GM12872 (cell line): ENCODE data around the gene WDR4.

Source experiments
- TF ChIP-seq, protein P1 (sequence below): IDR thresholded peaks from 3 replicates; pipeline ENCODE4 v1.5.1; 2011; ENCODE audit warnings: low read depth, mild to moderate bottlenecking, low read length, moderate library complexity; ENCODE audit not compliant: insufficient read depth

WDR4 gene, protein sequence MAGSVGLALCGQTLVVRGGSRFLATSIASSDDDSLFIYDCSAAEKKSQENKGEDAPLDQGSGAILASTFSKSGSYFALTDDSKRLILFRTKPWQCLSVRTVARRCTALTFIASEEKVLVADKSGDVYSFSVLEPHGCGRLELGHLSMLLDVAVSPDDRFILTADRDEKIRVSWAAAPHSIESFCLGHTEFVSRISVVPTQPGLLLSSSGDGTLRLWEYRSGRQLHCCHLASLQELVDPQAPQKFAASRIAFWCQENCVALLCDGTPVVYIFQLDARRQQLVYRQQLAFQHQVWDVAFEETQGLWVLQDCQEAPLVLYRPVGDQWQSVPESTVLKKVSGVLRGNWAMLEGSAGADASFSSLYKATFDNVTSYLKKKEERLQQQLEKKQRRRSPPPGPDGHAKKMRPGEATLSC

DNA sequence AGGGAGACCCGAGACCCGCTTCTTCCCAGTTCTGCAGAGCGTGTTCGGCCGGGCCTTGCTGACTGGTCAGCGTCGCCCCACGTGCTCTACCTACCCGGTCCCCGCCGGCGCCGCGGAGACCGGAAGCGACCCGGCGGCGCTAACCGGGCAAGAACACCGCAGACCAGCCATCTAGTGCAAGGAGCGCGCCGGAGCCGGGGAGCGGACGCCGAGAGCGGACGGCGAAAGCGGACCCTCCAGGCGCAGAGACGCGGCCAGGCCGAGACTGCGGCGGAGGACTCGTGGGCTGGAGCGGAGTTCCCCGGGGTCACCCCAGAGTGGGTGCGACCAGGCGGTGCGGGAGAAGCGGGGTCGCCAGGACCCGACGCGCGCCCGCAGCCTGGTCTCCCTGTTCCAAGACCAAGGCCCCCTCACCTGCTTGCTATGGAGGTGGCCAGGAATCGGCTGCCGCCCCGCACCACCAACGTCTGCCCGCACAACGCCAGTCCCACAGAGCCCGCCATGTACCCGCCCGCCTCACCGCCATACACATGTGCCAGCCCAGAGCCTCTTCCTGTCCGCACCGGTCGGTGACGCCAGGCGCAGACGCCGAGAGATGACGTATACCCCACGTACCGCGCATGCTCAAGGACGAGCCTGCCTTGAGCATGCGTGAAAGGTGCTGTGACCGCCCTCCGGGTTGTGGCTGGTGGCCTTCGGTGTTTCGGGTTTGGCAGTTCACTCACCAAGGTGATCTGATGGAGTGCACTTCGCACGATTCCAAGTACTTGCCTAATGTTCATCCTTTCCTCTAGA, at the start of gene WDR4:
Gene WDR4, minus strand, starts transcription at position 547 of the 795 bp plus-strand sequence. Its CDS starts 44 bp downstream, at position 503.
- TF ChIP-seq, protein P1, sequence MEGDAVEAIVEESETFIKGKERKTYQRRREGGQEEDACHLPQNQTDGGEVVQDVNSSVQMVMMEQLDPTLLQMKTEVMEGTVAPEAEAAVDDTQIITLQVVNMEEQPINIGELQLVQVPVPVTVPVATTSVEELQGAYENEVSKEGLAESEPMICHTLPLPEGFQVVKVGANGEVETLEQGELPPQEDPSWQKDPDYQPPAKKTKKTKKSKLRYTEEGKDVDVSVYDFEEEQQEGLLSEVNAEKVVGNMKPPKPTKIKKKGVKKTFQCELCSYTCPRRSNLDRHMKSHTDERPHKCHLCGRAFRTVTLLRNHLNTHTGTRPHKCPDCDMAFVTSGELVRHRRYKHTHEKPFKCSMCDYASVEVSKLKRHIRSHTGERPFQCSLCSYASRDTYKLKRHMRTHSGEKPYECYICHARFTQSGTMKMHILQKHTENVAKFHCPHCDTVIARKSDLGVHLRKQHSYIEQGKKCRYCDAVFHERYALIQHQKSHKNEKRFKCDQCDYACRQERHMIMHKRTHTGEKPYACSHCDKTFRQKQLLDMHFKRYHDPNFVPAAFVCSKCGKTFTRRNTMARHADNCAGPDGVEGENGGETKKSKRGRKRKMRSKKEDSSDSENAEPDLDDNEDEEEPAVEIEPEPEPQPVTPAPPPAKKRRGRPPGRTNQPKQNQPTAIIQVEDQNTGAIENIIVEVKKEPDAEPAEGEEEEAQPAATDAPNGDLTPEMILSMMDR, result no peak

DNA sequence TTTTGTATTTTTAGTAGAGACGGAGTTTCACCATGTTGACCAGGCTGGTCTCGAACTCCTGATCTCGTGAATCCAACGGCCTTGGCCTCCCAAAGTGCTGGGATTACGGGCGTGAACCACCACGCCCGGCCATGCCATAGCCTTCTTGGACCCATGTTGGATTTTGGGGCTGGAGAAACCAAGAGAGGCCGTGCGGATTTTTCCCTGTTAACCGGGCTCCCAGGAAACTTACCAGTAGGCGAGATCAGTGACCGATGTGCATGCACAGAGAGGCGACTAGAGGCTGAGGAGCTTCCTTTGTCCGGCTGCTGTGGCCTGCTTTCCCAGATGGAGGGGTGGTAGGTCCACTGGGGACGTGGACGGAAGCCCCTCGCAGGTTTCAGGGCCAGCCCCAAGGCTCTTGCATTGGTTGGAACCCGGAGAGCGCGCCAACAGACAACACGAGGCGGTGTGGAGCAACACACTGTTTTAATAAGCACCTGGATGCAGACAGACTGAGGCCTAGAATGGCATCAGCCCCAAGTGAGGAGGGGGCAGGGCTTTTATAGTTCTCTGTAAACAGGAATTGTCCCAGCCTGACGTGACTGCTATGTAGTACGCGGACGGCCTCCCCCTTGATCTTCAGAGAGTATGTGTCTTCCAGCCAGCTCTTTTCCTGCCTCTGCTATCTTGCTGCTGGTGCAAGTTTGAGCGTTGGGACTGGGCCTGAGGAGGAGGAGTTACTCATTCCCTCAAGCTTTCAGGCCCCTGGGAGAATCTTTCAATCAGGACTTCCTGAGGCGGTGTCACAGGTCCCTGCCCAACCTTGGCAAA, 46.0 kb upstream of the WDR4 start, which contains the start of gene ERVH48-1:
Gene ERVH48-1, minus strand, starts transcription at position 517 of the 813 bp plus-strand sequence. CDS start 6,624 bp downstream, outside the sequence.
- TF ChIP-seq, protein P1, result no peak

DNA sequence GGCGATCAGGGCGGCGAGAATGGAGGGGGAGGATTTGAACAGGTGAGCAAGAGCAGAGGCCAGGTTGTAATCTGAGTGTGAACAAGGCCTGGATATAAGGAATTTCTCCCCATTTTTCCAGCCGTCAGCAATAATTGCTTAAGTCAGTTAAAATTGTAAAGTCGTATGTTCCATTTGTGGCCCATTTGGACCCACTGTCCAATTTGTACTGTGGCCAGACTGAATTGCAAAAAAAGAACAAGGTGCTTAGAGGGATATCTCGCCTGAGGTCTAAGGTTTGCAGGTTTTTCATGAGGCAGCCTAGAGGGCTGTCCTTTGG, 45.1 kb upstream of the WDR4 start:
- TF ChIP-seq, protein P1, result no peak

DNA sequence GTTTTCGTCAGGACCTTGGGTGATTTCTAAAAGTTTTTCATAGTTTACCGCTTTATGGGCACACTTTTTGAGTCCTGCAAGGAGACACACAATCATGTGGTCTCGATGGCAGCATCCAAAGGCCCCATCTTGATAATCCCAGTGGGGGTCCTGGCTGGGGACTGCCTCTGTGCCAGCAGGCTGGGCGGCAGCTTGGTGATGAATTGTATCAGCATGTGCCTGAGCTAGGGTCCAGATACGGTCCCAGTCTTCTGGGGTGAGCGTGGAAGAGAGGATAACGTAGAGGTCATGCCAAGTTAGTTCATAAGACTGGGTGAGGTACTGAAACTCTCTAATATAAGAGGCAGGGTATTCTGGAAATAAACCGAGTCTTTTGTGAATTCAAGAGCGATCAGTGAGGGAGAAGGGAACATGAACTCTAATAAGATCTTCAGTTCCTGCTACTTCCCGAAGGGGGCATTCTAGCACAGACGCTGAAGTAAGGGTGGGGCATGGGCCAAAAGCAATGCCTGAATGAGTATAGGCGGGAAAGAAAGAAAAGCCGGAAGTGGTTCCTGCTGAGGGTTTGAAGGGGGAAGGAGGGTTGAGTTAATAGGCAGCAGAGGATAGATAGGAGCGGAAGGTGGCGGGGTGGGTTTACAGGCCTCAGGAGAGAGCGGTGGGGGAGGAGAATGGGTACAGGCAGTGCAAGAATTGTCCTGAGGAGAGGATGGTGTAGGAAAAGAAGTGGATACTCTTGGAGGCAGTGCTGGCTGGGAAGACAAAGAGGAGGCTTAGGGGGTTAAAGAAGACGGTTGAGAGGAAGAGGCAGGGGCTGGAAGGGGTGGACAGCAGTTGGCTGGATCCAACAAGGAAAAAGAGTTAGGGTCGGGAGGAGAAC, 44.5 kb upstream of the WDR4 start:
- TF ChIP-seq, protein P1, result peak; percentile 84

DNA sequence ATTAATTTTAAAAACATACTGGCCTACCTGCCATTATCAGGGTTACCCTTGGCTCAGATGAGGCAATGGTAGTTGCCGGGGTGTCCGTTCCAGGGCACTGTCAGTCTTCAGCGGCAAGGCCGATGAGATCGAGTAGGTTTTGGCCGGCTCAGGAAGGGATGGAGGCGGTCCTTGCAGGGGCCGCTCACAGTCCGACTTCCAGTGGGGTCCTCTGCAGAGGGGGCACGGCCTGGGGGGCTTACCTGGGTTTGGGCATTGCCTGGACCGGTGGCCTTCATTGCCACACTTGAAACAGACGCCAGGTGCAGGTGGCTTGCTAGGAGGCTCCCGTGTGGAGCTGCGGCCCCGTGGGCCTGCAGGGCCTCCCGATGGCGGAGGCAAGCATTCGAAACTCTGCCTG, 43.6 kb upstream of the WDR4 start:
- TF ChIP-seq, protein P1, result no peak

DNA sequence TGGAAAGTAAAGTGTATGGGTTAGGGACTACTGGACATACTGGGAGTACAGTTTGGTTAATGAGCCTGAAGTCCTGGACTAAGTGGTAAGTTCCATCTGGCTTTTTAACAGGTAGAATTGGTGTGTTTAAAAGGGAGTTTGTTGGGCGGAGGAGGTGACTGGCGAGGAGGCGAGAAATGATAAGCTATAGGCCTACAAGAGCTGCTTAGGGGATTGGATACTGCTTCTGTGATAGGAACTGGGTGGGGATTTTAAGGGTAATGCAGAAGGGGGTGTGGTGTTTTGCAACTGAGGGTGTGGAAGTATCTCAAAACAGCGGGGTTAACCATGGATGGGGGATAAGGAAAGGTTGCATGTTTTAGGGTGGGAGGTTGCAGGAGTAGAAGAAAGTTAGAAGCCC, 42.6 kb upstream of the WDR4 start:
- TF ChIP-seq, protein P1, result no peak
